Keratinocyte (primary cell): ENCODE results near the gene USH2A. TPM values are rescaled to one million over a fixed set of nuclear protein-coding genes. Genes with fewer than 3 reads are reported as not detected.

Experiments used
- DNase-seq: peaks from one replicate; pipeline ENCODE4 v3.0.0-alpha.2; 2011; ENCODE audit warnings: low read depth, missing footprints, low spot score
- FAIRE-seq: peaks from 2 replicates; lab custom pipeline; 2011; peaks lifted over from hg19 to GRCh38; lab: Jason Lieb, UNC
- H2AFZ ChIP-seq: 2 replicates; pipeline ENCODE4 v1.6.0; 2012; ENCODE audit warnings: low read length, control low read depth, inconsistent platforms; ENCODE audit not compliant: control insufficient read depth
- H3K27ac ChIP-seq: 2 replicates; pipeline ENCODE4 v1.5.1; 2011; ENCODE audit warnings: low read length; ENCODE audit not compliant: control insufficient read depth, insufficient read depth
- H3K27me3 ChIP-seq: 3 replicates; pipeline ENCODE4 v1.6.0; 2011; ENCODE audit warnings: low read length; ENCODE audit not compliant: control insufficient read depth, insufficient read depth; ENCODE audit errors: extremely low read depth
- H3K36me3 ChIP-seq, 2 experiments: 2 replicates in 1 of 2; 3 replicates in 1 of 2; pipeline ENCODE4 v1.5.1; 2011; ENCODE audit warnings: low read length in 2 of 2, mild to moderate bottlenecking in 1 of 2; ENCODE audit not compliant: control insufficient read depth in 2 of 2, insufficient read depth in 2 of 2; ENCODE audit errors: extremely low read depth in 1 of 2
- H3K4me1 ChIP-seq: 3 replicates; pipeline ENCODE4 v1.5.1; 2011; ENCODE audit warnings: low read length; ENCODE audit not compliant: control insufficient read depth, insufficient read depth; ENCODE audit errors: extremely low read depth
- H3K4me2 ChIP-seq: 3 replicates; pipeline ENCODE4 v1.6.0; 2011; ENCODE audit warnings: low read depth, low read length; ENCODE audit not compliant: control insufficient read depth, insufficient read depth; ENCODE audit errors: extremely low read depth
- H3K4me3 ChIP-seq, 3 experiments: fragments of 200-600 bp in 1 of 3; sonication (generic) in 1 of 3; 2 replicates in 2 of 3; 3 replicates in 1 of 3; pipeline ENCODE4 v1.5.1; 2011 to 2016; ENCODE audit warnings: low read length in 3 of 3, mild to moderate bottlenecking in 3 of 3, control low read depth in 2 of 3, inconsistent platforms in 1 of 3, low read depth in 1 of 3, mixed read lengths in 1 of 3, mixed run types in 1 of 3, moderate library complexity in 1 of 3; ENCODE audit not compliant: control insufficient read depth in 2 of 3, insufficient read depth in 2 of 3; ENCODE audit errors: extremely low read depth in 1 of 3
- H3K79me2 ChIP-seq: 2 replicates; pipeline ENCODE4 v1.6.0; 2012; ENCODE audit warnings: low read length; ENCODE audit not compliant: control insufficient read depth, insufficient read depth
- H3K9ac ChIP-seq: 3 replicates; pipeline ENCODE4 v1.6.0; 2011; ENCODE audit warnings: low read length; ENCODE audit not compliant: control insufficient read depth, insufficient read depth; ENCODE audit errors: extremely low read depth
- H3K9me1 ChIP-seq: 3 replicates; pipeline ENCODE4 v1.6.0; 2011; ENCODE audit warnings: low read length; ENCODE audit not compliant: control insufficient read depth, insufficient read depth; ENCODE audit errors: extremely low read depth
- H3K9me3 ChIP-seq: 2 replicates; pipeline ENCODE4 v1.5.1; 2012; ENCODE audit warnings: low read depth, low read length; ENCODE audit not compliant: control insufficient read depth
- H4K20me1 ChIP-seq: 3 replicates; pipeline ENCODE4 v1.6.0; 2011; ENCODE audit warnings: low read length; ENCODE audit not compliant: control insufficient read depth, insufficient read depth; ENCODE audit errors: extremely low read depth
- CTCF ChIP-seq, 3 experiments: IDR thresholded peaks in 1 of 3; conservative IDR thresholded peaks in 1 of 3; optimal IDR thresholded peaks in 1 of 3; 2 replicates in 2 of 3; 3 replicates in 1 of 3; pipeline versions ENCODE3 to v1.5.1; 2011; ENCODE audit warnings: low read length in 3 of 3, mild to moderate bottlenecking in 3 of 3, moderate library complexity in 2 of 3, control low read depth in 1 of 3, inconsistent platforms in 1 of 3; ENCODE audit not compliant: insufficient read depth in 2 of 3; ENCODE audit errors: extremely low read depth in 1 of 3
- EZH2 ChIP-seq: IDR thresholded peaks from one replicate; pipeline ENCODE4 v1.6.1; 2012; ENCODE audit warnings: inconsistent platforms, mild to moderate bottlenecking, low read length, moderate library complexity
- dilution Hi-C: fragments of 300-500 bp; cut with MboI; formaldehyde crosslinking; loops from one replicate; pipeline ENCODE4 v1.7.0; 2020; ENCODE audit warnings: low sequenced_read_pairs; ENCODE audit not compliant: extremely low pct_ligation_motif_present
- polyA plus RNA-seq, 5 experiments: library from polyadenylated mRNA; depleted of rRNA in 3 of 5; stranded (reverse) in 3 of 5; stranded (forward) in 1 of 5; unstranded in 1 of 5; fragments of >200 nt; gene quantifications; 1 replicate in 1 of 5; 2 replicates in 3 of 5; 3 replicates in 1 of 5; pipeline versions ENCODE4 v1.2.1 to v1.2.3, GENCODE V29; 2011 to 2012; ENCODE audit warnings: missing spikeins in 2 of 5, low read depth in 1 of 5, low replicate concordance in 1 of 5

Gene USH2A
- polyA plus RNA-seq, 1 donor (not counting 4 experiments of a cell fraction or from before 2014, with no cell fraction given) = not detected

DNA sequence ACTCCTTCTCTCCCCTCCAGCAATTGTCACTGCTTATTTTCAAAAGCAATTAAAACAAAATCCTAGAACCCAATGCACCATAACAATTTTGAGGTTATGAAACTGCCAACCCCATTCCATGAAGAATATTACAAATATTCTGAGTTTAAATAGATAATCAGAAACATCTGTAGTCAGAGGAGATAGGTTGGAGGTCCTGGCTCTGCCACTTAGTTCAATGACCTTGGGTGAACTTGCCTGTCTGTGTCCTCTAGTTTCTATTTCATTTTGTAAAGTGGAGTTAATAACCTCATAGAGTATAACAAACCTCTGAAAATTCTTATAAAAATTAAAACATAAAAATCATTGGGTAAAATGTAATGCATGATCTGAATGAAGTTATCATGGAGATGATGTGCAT is 691.5 kb downstream of the USH2A start:
- dilution Hi-C loops = no loop called here
- no peak overlapping the region for H3K9ac ChIP-seq
- H3K4me3 ChIP-seq = no peak overlapping the region
- H3K27me3 ChIP-seq = no peaks in the 10 kb centered on the region
- H3K4me1 ChIP-seq = no peaks in the 10 kb centered on the region
- no peak for DNase-seq
- H2AFZ ChIP-seq = no peak overlapping the region
- H3K36me3 ChIP-seq = no peaks in the 10 kb centered on the region
- H3K79me2 ChIP-seq = no peaks in the 10 kb centered on the region
- no peak for FAIRE-seq
- no peaks in the 10 kb centered on the region for H3K9me1 ChIP-seq
- H3K9me3 ChIP-seq = no peaks in the 10 kb centered on the region
- no peak overlapping the region for H3K4me2 ChIP-seq
- H4K20me1 ChIP-seq = no peaks in the 10 kb centered on the region
- no peak overlapping the region for H3K27ac ChIP-seq
- TF ChIP-seq EZH2 = no peak
- no peak for TF ChIP-seq CTCF (optimal IDR thresholded peaks at IDR 0.05 in 1 of 3, IDR thresholded peaks at IDR 0.05 in 1 of 3, conservative IDR thresholded peaks at IDR 0.05 in 1 of 3; ENCODE audit: extremely low read depth in 1 of 3, insufficient read depth in 2 of 3, low read length in 3 of 3)

DNA sequence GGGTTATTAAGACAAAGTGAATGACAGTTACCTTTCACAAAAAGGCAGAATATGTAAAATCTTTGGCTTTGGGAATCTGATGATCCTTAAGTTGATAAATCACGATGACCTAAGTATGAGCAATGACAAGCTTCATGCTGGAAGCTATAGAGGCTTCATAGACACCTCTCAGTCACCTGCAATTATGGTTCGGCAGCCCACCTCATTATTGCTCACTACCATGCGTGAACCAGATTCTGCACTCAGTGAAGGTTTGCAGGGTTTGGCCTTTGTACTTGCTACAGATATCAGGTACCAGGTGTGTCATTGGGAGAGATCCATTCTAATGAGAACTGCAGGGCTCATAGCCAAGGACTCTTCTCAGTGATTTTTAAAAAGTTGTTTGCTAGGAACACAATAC is 692.6 kb downstream of the USH2A start:
- no peaks in the 10 kb centered on the region for H4K20me1 ChIP-seq
- no peaks in the 10 kb centered on the region for H3K36me3 ChIP-seq
- dilution Hi-C loops = no loop called here
- no peaks in the 10 kb centered on the region for H3K79me2 ChIP-seq
- no peak overlapping the region for H3K9ac ChIP-seq
- no peaks in the 10 kb centered on the region for H3K27me3 ChIP-seq
- H2AFZ ChIP-seq = no peak overlapping the region
- DNase-seq (peak; percentile 2), FAIRE-seq (no peak)
- H3K9me1 ChIP-seq = no peaks in the 10 kb centered on the region
- H3K4me3 ChIP-seq = no peak overlapping the region
- TF ChIP-seq CTCF (optimal IDR thresholded peaks at IDR 0.05 in 1 of 3, IDR thresholded peaks at IDR 0.05 in 1 of 3, conservative IDR thresholded peaks at IDR 0.05 in 1 of 3; ENCODE audit: extremely low read depth in 1 of 3, insufficient read depth in 2 of 3, low read length in 3 of 3) (no peak), EZH2 (no peak)
- H3K9me3 ChIP-seq = no peaks in the 10 kb centered on the region
- no peak overlapping the region for H3K27ac ChIP-seq
- no peak overlapping the region for H3K4me2 ChIP-seq
- no peaks in the 10 kb centered on the region for H3K4me1 ChIP-seq
